HepG2 (cell line): Measurements from ENCODE around the gene INHA. TPM values are rescaled to one million over a fixed set of nuclear protein-coding genes. Genes with fewer than 3 reads are reported as not detected.

ENCODE experiments used
- ARID4A ChIP-seq: sonication (generic); formaldehyde crosslinking; IDR thresholded peaks from 2 replicates; pipeline ENCODE4 v1.5.0; 2020; ENCODE audit warnings: mild to moderate bottlenecking, missing genetic modification reagents, borderline replicate concordance
- ATF6 ChIP-seq: sonication (generic); formaldehyde crosslinking; conservative IDR thresholded peaks from 2 replicates; pipeline ENCODE4 v1.4.0; 2020; ENCODE audit warnings: missing genetic modification reagents
- HOXA7 ChIP-seq: sonication (generic); formaldehyde crosslinking; IDR thresholded peaks from 2 replicates; pipeline ENCODE4 v1.8.1; 2022; ENCODE audit warnings: mild to moderate bottlenecking, missing genetic modification reagents, moderate library complexity
- KMT2B ChIP-seq: IDR thresholded peaks from 2 replicates; pipeline ENCODE4 v1.6.1; 2016; ENCODE audit warnings: missing genetic modification reagents, missing compliant biosample characterization
- MTERF4 ChIP-seq: sonication (generic); formaldehyde crosslinking; IDR thresholded peaks from 2 replicates; pipeline ENCODE4 v1.8.0; 2023; ENCODE audit warnings: mild to moderate bottlenecking, missing genetic modification reagents
- NFATC3 ChIP-seq: sonication (generic); formaldehyde crosslinking; IDR thresholded peaks from 2 replicates; pipeline ENCODE4 v1.5.1; 2020; ENCODE audit warnings: mild to moderate bottlenecking, missing genetic modification reagents
- NFYC ChIP-seq: IDR thresholded peaks from 2 replicates; pipeline ENCODE4 v1.6.1; 2016; ENCODE audit warnings: missing genetic modification reagents, missing compliant biosample characterization
- POGK ChIP-seq: sonication (generic); formaldehyde crosslinking; conservative IDR thresholded peaks from 2 replicates; pipeline ENCODE4 v1.8.0; 2022; ENCODE audit warnings: mild to moderate bottlenecking, moderate library complexity, missing genetic modification reagents
- RORA ChIP-seq: sonication (generic); formaldehyde crosslinking; IDR thresholded peaks from 2 replicates; pipeline ENCODE4 v1.5.0; 2020; ENCODE audit warnings: mild to moderate bottlenecking, missing genetic modification reagents, moderate library complexity
- XRCC5 ChIP-seq: fragments of 200-400 bp; formaldehyde crosslinking; optimal IDR thresholded peaks from 2 replicates; pipeline ENCODE3; 2017; ENCODE audit warnings: mild to moderate bottlenecking, low read length
- ZBTB38 ChIP-seq: sonication (generic); formaldehyde crosslinking; IDR thresholded peaks from 2 replicates; pipeline ENCODE4 v1.5.1; 2020; ENCODE audit warnings: mild to moderate bottlenecking, missing genetic modification reagents
- ZIK1 ChIP-seq: sonication (generic); formaldehyde crosslinking; IDR thresholded peaks from 2 replicates; pipeline ENCODE4 v1.5.0; 2020; ENCODE audit warnings: mild to moderate bottlenecking, low read depth, missing genetic modification reagents, borderline replicate concordance
- ZNF367 ChIP-seq: sonication (generic); formaldehyde crosslinking; IDR thresholded peaks from 2 replicates; pipeline ENCODE4 v1.4.0; 2020; ENCODE audit warnings: missing genetic modification reagents, borderline replicate concordance
- ZNF546 ChIP-seq: sonication (generic); formaldehyde crosslinking; conservative IDR thresholded peaks from 2 replicates; pipeline ENCODE4 v1.8.1; 2023; ENCODE audit warnings: mild to moderate bottlenecking, missing genetic modification reagents
- ZNF558 ChIP-seq: sonication (generic); formaldehyde crosslinking; IDR thresholded peaks from 2 replicates; pipeline ENCODE4 v1.9.0; 2022; ENCODE audit warnings: mild to moderate bottlenecking, missing genetic modification reagents, borderline replicate concordance
- ZNF691 ChIP-seq: sonication (generic); formaldehyde crosslinking; IDR thresholded peaks from 2 replicates; pipeline ENCODE4 v1.4.0; 2020; ENCODE audit warnings: missing genetic modification reagents, low read depth, mild to moderate bottlenecking, borderline replicate concordance
- ZNF775 ChIP-seq: sonication (generic); formaldehyde crosslinking; IDR thresholded peaks from 2 replicates; pipeline ENCODE4 v1.4.0; 2020; ENCODE audit warnings: missing genetic modification reagents, mild to moderate bottlenecking, moderate library complexity, borderline replicate concordance
- ZNF776 ChIP-seq: sonication (generic); formaldehyde crosslinking; IDR thresholded peaks from 2 replicates; pipeline ENCODE4 v1.4.0; 2020; ENCODE audit warnings: mild to moderate bottlenecking, missing genetic modification reagents
- polyA plus RNA-seq, 8 experiments: library from polyadenylated mRNA; depleted of rRNA in 3 of 8; stranded (reverse) in 7 of 8; unstranded in 1 of 8; fragments of >200 nt; fragmentation: Illumina TruSeq in 4 of 8; extraction: Trizol in 4 of 8; gene quantifications; 2 replicates each; pipeline versions ENCODE4 v1.2.1 to v1.2.3, GENCODE V29; 2011 to 2016; ENCODE audit warnings: low read depth in 4 of 8, missing spikeins in 1 of 8, mixed read lengths in 1 of 8; ENCODE audit not compliant: insufficient read depth in 1 of 8
- total RNA-seq, 5 experiments: library from RNA; depleted of rRNA; stranded (reverse); fragments of >200 nt; fragmentation: Illumina TruSeq; extraction: Trizol; gene quantifications; 2 replicates each; pipeline ENCODE4 v1.2.3, GENCODE V29; 2016; ENCODE audit warnings: low read depth in 1 of 5

The INHA gene
- total and polyA plus RNA-seq, 2 of the 13 experiments (the other 11 are each of a cell fraction or from before 2014, with no cell fraction given) = 4.1 to 15.2 TPM

GRCh38 chr2:219571311-219572236 is 536 bp upstream of the INHA start, which contains the start of gene OBSL1 (continued):
- no peak; the same call in 1 of the 2 replicates for TF ChIP-seq POGK (CRISPR knock-in tag)
- peak; percentile 88; the same call in 1 of the 2 replicates for TF ChIP-seq ZNF776
- no peak for TF ChIP-seq ZNF367
- no peak; the same call in 1 of the 2 replicates for TF ChIP-seq KMT2B
- peak; percentile 69; the same call in 1 of the 2 replicates for TF ChIP-seq ZNF558 (CRISPR knock-in tag)
- no peak for TF ChIP-seq ZIK1 (CRISPR knock-in tag)
- 0 out of 2 replicates have a peak, but pooled peaks have one; percentile 61 for TF ChIP-seq ZNF691 (CRISPR knock-in tag)
- no peak for TF ChIP-seq ATF6
- TF ChIP-seq HOXA7 (CRISPR knock-in tag) = 0 out of 2 replicates have a peak, but pooled peaks have one; percentile 82
- no peak for TF ChIP-seq MTERF4 (CRISPR knock-in tag)
- peak; percentile 36; the same call in 1 of the 2 replicates for TF ChIP-seq ARID4A (CRISPR knock-in tag)
- TF ChIP-seq ZNF775 (CRISPR knock-in tag) = no peak
- TF ChIP-seq XRCC5 = peak; percentile 85
- TF ChIP-seq RORA (CRISPR knock-in tag) = no peak
- no peak for TF ChIP-seq NFYC (CRISPR knock-in tag)
- no peak for TF ChIP-seq ZNF546 (CRISPR knock-in tag)
- TF ChIP-seq NFATC3 (CRISPR knock-in tag) = no peak
- TF ChIP-seq ZBTB38 (CRISPR knock-in tag) = 0 out of 2 replicates have a peak, but pooled peaks have one; percentile 4
